Liver (tissue), 9 donors: ENCODE data around the gene HELLS. TPM values are rescaled to one million over a fixed set of nuclear protein-coding genes. Genes with fewer than 3 reads are reported as not detected.

Experiments
- DNase-seq: peaks from one replicate; pipeline ENCODE4 v3.0.0-alpha.2; 2017; ENCODE audit warnings: low spot score
- H3K27ac ChIP-seq, 2 donors: one replicate each; pipeline ENCODE4 v1.7.0; 2013; ENCODE audit warnings: inconsistent platforms in 2 of 2, low read length in 2 of 2, control low read depth in 1 of 2, low read depth in 1 of 2, mild to moderate bottlenecking in 1 of 2
- H3K27me3 ChIP-seq, 4 donors: one replicate each; pipeline versions ENCODE4 v1.6.1 to v1.7.0; 2013; ENCODE audit warnings: low read length in 3 of 4, inconsistent platforms in 1 of 4, mild to moderate bottlenecking in 1 of 4, moderate library complexity in 1 of 4; ENCODE audit not compliant: control insufficient read depth in 4 of 4, insufficient read depth in 4 of 4
- H3K36me3 ChIP-seq, 4 donors: one replicate each; pipeline versions ENCODE4 v1.6.1 to v1.7.0; 2013; ENCODE audit warnings: low read length in 3 of 4, mild to moderate bottlenecking in 3 of 4, low read depth in 1 of 4, moderate library complexity in 1 of 4; ENCODE audit not compliant: control insufficient read depth in 4 of 4, insufficient read depth in 3 of 4
- H3K4me1 ChIP-seq, 4 donors: one replicate each; pipeline versions ENCODE4 v1.6.1 to v1.7.0; 2013; ENCODE audit warnings: low read length in 3 of 4, mild to moderate bottlenecking in 3 of 4, moderate library complexity in 1 of 4; ENCODE audit not compliant: control insufficient read depth in 4 of 4, insufficient read depth in 4 of 4
- H3K4me3 ChIP-seq, 3 donors: one replicate each; pipeline versions ENCODE4 v1.6.1 to v1.7.0; 2013; ENCODE audit warnings: low read length in 3 of 3, control low read depth in 1 of 3, low read depth in 1 of 3, mild to moderate bottlenecking in 1 of 3
- H3K9ac ChIP-seq, 2 donors: one replicate each; pipeline ENCODE4 v1.7.0; 2013; ENCODE audit warnings: low read length in 2 of 2, mild to moderate bottlenecking in 2 of 2, moderate library complexity in 2 of 2, control low read depth in 1 of 2, low read depth in 1 of 2
- H3K9me3 ChIP-seq, 4 donors: one replicate each; pipeline versions ENCODE4 v1.6.1 to v1.7.0; 2013; ENCODE audit warnings: low read length in 3 of 4; ENCODE audit not compliant: control insufficient read depth in 4 of 4
- EGR1 ChIP-seq, 2 donors: IDR thresholded peaks; 2 replicates each; pipeline ENCODE4 v1.6.1; 2016 to 2018; ENCODE audit warnings: antibody characterized with exemption in 2 of 2, low read depth in 2 of 2
- FOXA1 ChIP-seq: IDR thresholded peaks from 2 replicates; pipeline ENCODE4 v1.6.1; 2016; ENCODE audit warnings: antibody characterized with exemption
- FOXA2 ChIP-seq: IDR thresholded peaks from 2 replicates; pipeline ENCODE4 v1.6.1; 2016; ENCODE audit warnings: antibody characterized with exemption
- GABPA ChIP-seq, 2 donors: IDR thresholded peaks in 1 of 2; conservative IDR thresholded peaks in 1 of 2; 2 replicates each; pipeline ENCODE4 v1.6.1; 2016; ENCODE audit warnings: antibody characterized with exemption in 2 of 2, mild to moderate bottlenecking in 1 of 2, moderate library complexity in 1 of 2
- HNF4A ChIP-seq, 2 donors: conservative IDR thresholded peaks; 2 replicates each; pipeline ENCODE4 v1.6.1; 2016; ENCODE audit warnings: antibody characterized with exemption in 2 of 2, mild to moderate bottlenecking in 2 of 2
- JUND ChIP-seq, 2 donors: IDR thresholded peaks; 2 replicates each; pipeline ENCODE4 v1.6.1; 2016; ENCODE audit warnings: antibody characterized with exemption in 2 of 2
- SP1 ChIP-seq: IDR thresholded peaks from 2 replicates; pipeline ENCODE4 v1.6.1; 2018; ENCODE audit warnings: antibody characterized with exemption, mild to moderate bottlenecking
- TAF1 ChIP-seq: conservative IDR thresholded peaks from 2 replicates; pipeline ENCODE4 v1.6.1; 2016; ENCODE audit warnings: antibody characterized with exemption, mild to moderate bottlenecking
- YY1 ChIP-seq: IDR thresholded peaks from 2 replicates; pipeline ENCODE4 v1.6.1; 2016; ENCODE audit warnings: antibody characterized with exemption, mild to moderate bottlenecking
- WGBS: extraction: QIAGEN DNeasy Blood & Tissue Kit; methylation state at CpG from one replicate; pipeline ENCODE4 v1.1.7; 2013; 5-methylcytosine and 5-hydroxymethylcytosine counted together
- polyA plus RNA-seq, 2 donors: library from polyadenylated mRNA; stranded (reverse) in 1 of 2; unstranded in 1 of 2; fragments of 200-250 nt in 1 of 2; fragments of >200 nt in 1 of 2; fragmentation: Nextera tagmentation in 1 of 2; extraction: Ambion mirVana in 1 of 2; gene quantifications; one replicate each; pipeline versions ENCODE4 v1.2.1 to v1.2.3, GENCODE V29; 2013 to 2015
- total RNA-seq, 2 donors: library from RNA; depleted of rRNA; stranded (reverse); fragments of >200 nt; gene quantifications; one replicate each; pipeline ENCODE4 v1.2.3, GENCODE V29; 2014
- TF ChIP-seq, protein P1 (sequence below): fragments of 150-350 bp; IDR thresholded peaks from 2 replicates; pipeline ENCODE4 v1.5.1; 2017; ENCODE audit warnings: improper control_type of control experiment, low read depth, low read length; ENCODE audit not compliant: missing input control
- TF ChIP-seq, protein P2 (sequence below): IDR thresholded peaks from 2 replicates; pipeline ENCODE4 v1.6.1; 2016; ENCODE audit warnings: antibody characterized with exemption
- TF ChIP-seq, protein P3 (sequence below): IDR thresholded peaks from 2 replicates; pipeline ENCODE4 v1.6.1; 2016; ENCODE audit warnings: antibody characterized with exemption
- TF ChIP-seq, protein P4 (sequence below): IDR thresholded peaks from 2 replicates; pipeline ENCODE4 v1.6.1; 2016; ENCODE audit warnings: antibody characterized with exemption, mild to moderate bottlenecking
- donor health status: healthy.
- donor health status: healthy.
- donor health status: healthy.
- donor health status: healthy.
- donor health status: healthy.

HELLS gene
- total and polyA plus RNA-seq, 4 donors: 1.2 to 56.4 (median 1.8) TPM

DNA sequence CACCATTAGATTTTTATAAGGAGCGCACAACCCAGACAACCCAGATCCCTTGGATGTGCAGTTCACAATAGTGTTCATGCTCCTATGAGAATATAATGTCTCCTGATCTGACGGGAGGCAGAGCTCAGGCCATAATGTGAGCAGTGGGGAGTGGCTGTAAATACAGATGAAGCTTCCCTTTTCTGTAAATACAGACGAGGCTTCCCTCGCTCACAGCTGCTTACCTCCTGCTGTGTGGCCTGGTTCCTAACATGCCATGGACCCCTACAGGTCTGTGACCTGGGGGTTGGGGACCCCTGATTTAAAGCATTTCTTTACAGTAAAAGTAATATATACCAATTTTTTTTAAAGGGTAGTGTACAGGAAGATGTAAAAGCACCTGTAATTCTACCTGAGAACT lies 33.2 kb downstream of the HELLS start:
- H3K36me3 ChIP-seq: no peaks in the 10 kb centered on the region
- no peak for TF ChIP-seq TAF1
- no peaks in the 10 kb centered on the region for H3K4me1 ChIP-seq
- H3K9me3 ChIP-seq: no peaks in the 10 kb centered on the region
- no peak overlapping the region for H3K4me3 ChIP-seq
- 90% methylated on average over 4 of the region's 4 CpGs for WGBS
- no peak for DNase-seq
- H3K9ac ChIP-seq: no peak overlapping the region
- H3K27ac ChIP-seq: no peak overlapping the region
- no peaks in the 10 kb centered on the region for H3K27me3 ChIP-seq

DNA sequence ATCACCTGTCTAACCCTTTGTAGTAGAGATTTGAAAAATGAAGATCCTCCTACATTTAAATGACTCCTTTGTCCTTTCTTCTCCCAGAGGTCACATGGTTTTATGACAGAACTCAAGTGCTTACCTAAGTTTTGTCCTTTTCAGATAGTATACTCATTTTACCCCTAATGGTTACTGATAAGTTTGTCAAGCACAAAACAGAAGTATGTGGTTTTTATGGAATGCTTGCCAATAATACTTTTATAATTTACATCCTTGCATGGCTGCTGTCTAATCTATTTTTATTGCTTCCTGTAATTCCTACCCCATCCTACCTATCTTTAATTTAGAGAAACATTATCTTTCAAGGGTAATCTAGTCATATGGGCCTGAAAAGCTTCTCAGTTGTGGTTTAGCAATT lies 37.5 kb downstream of the HELLS start:
- Histone ChIP-seq H3K36me3 (no peaks in the 10 kb centered on the region), H3K27ac (no peak overlapping the region), H3K27me3 (no peaks in the 10 kb centered on the region), H3K9me3 (no peaks in the 10 kb centered on the region), H3K4me3 (no peak overlapping the region), H3K9ac (no peak overlapping the region), H3K4me1 (no peaks in the 10 kb centered on the region)
- DNase-seq: no peak
- TF ChIP-seq, protein P1, sequence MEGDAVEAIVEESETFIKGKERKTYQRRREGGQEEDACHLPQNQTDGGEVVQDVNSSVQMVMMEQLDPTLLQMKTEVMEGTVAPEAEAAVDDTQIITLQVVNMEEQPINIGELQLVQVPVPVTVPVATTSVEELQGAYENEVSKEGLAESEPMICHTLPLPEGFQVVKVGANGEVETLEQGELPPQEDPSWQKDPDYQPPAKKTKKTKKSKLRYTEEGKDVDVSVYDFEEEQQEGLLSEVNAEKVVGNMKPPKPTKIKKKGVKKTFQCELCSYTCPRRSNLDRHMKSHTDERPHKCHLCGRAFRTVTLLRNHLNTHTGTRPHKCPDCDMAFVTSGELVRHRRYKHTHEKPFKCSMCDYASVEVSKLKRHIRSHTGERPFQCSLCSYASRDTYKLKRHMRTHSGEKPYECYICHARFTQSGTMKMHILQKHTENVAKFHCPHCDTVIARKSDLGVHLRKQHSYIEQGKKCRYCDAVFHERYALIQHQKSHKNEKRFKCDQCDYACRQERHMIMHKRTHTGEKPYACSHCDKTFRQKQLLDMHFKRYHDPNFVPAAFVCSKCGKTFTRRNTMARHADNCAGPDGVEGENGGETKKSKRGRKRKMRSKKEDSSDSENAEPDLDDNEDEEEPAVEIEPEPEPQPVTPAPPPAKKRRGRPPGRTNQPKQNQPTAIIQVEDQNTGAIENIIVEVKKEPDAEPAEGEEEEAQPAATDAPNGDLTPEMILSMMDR: no peak
- TF ChIP-seq HNF4A (conservative IDR thresholded peaks at IDR 0.05) (no peak), JUND (IDR thresholded peaks at IDR 0.05) (no peak), FOXA1 (no peak), GABPA (IDR thresholded peaks at IDR 0.05 in 1 of 2, conservative IDR thresholded peaks at IDR 0.05 in 1 of 2) (no peak), SP1 (no peak), EGR1 (IDR thresholded peaks at IDR 0.05; ENCODE audit: low read depth in 2 of 2) (no peak), FOXA2 (no peak), YY1 (no peak), TAF1 (no peak)
- TF ChIP-seq, protein P2, sequence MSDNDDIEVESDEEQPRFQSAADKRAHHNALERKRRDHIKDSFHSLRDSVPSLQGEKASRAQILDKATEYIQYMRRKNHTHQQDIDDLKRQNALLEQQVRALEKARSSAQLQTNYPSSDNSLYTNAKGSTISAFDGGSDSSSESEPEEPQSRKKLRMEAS: no peak
- TF ChIP-seq, protein P3, sequence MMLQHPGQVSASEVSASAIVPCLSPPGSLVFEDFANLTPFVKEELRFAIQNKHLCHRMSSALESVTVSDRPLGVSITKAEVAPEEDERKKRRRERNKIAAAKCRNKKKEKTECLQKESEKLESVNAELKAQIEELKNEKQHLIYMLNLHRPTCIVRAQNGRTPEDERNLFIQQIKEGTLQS: no peak
- TF ChIP-seq, protein P4, sequence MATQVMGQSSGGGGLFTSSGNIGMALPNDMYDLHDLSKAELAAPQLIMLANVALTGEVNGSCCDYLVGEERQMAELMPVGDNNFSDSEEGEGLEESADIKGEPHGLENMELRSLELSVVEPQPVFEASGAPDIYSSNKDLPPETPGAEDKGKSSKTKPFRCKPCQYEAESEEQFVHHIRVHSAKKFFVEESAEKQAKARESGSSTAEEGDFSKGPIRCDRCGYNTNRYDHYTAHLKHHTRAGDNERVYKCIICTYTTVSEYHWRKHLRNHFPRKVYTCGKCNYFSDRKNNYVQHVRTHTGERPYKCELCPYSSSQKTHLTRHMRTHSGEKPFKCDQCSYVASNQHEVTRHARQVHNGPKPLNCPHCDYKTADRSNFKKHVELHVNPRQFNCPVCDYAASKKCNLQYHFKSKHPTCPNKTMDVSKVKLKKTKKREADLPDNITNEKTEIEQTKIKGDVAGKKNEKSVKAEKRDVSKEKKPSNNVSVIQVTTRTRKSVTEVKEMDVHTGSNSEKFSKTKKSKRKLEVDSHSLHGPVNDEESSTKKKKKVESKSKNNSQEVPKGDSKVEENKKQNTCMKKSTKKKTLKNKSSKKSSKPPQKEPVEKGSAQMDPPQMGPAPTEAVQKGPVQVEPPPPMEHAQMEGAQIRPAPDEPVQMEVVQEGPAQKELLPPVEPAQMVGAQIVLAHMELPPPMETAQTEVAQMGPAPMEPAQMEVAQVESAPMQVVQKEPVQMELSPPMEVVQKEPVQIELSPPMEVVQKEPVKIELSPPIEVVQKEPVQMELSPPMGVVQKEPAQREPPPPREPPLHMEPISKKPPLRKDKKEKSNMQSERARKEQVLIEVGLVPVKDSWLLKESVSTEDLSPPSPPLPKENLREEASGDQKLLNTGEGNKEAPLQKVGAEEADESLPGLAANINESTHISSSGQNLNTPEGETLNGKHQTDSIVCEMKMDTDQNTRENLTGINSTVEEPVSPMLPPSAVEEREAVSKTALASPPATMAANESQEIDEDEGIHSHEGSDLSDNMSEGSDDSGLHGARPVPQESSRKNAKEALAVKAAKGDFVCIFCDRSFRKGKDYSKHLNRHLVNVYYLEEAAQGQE: no peak
